ENCODE data around the gene TRABD2A.

GRCh38 chr2:84865181-84865783, 15.6 kb downstream of the TRABD2A start:
- TF ChIP-seq, protein P1, sequence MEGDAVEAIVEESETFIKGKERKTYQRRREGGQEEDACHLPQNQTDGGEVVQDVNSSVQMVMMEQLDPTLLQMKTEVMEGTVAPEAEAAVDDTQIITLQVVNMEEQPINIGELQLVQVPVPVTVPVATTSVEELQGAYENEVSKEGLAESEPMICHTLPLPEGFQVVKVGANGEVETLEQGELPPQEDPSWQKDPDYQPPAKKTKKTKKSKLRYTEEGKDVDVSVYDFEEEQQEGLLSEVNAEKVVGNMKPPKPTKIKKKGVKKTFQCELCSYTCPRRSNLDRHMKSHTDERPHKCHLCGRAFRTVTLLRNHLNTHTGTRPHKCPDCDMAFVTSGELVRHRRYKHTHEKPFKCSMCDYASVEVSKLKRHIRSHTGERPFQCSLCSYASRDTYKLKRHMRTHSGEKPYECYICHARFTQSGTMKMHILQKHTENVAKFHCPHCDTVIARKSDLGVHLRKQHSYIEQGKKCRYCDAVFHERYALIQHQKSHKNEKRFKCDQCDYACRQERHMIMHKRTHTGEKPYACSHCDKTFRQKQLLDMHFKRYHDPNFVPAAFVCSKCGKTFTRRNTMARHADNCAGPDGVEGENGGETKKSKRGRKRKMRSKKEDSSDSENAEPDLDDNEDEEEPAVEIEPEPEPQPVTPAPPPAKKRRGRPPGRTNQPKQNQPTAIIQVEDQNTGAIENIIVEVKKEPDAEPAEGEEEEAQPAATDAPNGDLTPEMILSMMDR (IDR thresholded peaks at IDR 0.05): peak in 1 of 4 experiments; percentile 17
- TF ChIP-seq POLR2A (IDR thresholded peaks at IDR 0.05): no peak

All from prostate gland (tissue), 2 donors.